Measurements from ENCODE around the gene PEX1. TPM values are rescaled to one million over a fixed set of nuclear protein-coding genes. Genes with fewer than 3 reads are reported as not detected.

PEX1 gene
- 26.8 TPM in 2 replicates for total RNA-seq
- long read RNA-seq, partial matches to known transcripts, result 16 of 20 reads
- long read RNA-seq, other reads (novel, unspliced or antisense), result 3 of 20 reads

GRCh38 chr7:92528188-92528957, at the start of gene PEX1, which contains the start of gene RBM48:
Gene PEX1 (minus strand): TSS chr7:92528520. CDS start chr7:92528435, 85 bp downstream.
Gene RBM48 (plus strand): TSS chr7:92528795. CDS start chr7:92528814, 19 bp downstream.
- peak; percentile 88 for DNase-seq (ENCODE audit: low spot score, unreplicated experiment)
- Mint-ChIP-seq H3K4me3 (ENCODE audit: low read depth) (peak within 1 kb of the TSS; percentile 97), H3K36me3 (ENCODE audit: insufficient read depth) (peaks cover 5% of the 10 kb centered on the region), H3K4me1 (ENCODE audit: low read depth) (peaks cover 19% of the 10 kb centered on the region), H3K9me3 (ENCODE audit: low read depth) (no peaks in the 10 kb centered on the region), H3K27me3 (no peaks in the 10 kb centered on the region), H3K27ac (peak within 1 kb of the TSS; percentile 100)
- TF ChIP-seq, protein P1, sequence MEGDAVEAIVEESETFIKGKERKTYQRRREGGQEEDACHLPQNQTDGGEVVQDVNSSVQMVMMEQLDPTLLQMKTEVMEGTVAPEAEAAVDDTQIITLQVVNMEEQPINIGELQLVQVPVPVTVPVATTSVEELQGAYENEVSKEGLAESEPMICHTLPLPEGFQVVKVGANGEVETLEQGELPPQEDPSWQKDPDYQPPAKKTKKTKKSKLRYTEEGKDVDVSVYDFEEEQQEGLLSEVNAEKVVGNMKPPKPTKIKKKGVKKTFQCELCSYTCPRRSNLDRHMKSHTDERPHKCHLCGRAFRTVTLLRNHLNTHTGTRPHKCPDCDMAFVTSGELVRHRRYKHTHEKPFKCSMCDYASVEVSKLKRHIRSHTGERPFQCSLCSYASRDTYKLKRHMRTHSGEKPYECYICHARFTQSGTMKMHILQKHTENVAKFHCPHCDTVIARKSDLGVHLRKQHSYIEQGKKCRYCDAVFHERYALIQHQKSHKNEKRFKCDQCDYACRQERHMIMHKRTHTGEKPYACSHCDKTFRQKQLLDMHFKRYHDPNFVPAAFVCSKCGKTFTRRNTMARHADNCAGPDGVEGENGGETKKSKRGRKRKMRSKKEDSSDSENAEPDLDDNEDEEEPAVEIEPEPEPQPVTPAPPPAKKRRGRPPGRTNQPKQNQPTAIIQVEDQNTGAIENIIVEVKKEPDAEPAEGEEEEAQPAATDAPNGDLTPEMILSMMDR (IDR thresholded peaks at IDR 0.05; ENCODE audit: unreplicated experiment), result peak; percentile 31

GRCh38 chr7:92576296-92576695, 48.0 kb upstream of the PEX1 start:
- Mint-ChIP-seq H3K4me1 (ENCODE audit: low read depth) (no peaks in the 10 kb centered on the region), H3K27me3 (no peaks in the 10 kb centered on the region), H3K36me3 (ENCODE audit: insufficient read depth) (peaks cover 22% of the 10 kb centered on the region), H3K9me3 (ENCODE audit: low read depth) (no peaks in the 10 kb centered on the region), H3K4me3 (ENCODE audit: low read depth) (no peak overlapping the region), H3K27ac (no peak overlapping the region)
- DNase-seq (ENCODE audit: low spot score, unreplicated experiment), result no peak
- TF ChIP-seq, protein P1 (IDR thresholded peaks at IDR 0.05; ENCODE audit: unreplicated experiment), result no peak

GRCh38 chr7:92569137-92569536, 40.8 kb upstream of the PEX1 start:
- H3K36me3 Mint-ChIP-seq (ENCODE audit: insufficient read depth), result peaks cover 17% of the 10 kb centered on the region
- H3K4me1 Mint-ChIP-seq (ENCODE audit: low read depth), result no peaks in the 10 kb centered on the region
- no peak for DNase-seq (ENCODE audit: low spot score, unreplicated experiment)
- no peak overlapping the region for H3K27ac Mint-ChIP-seq
- H3K9me3 Mint-ChIP-seq (ENCODE audit: low read depth), result no peaks in the 10 kb centered on the region
- no peaks in the 10 kb centered on the region for H3K27me3 Mint-ChIP-seq
- no peak overlapping the region for H3K4me3 Mint-ChIP-seq (ENCODE audit: low read depth)
- TF ChIP-seq, protein P1 (IDR thresholded peaks at IDR 0.05; ENCODE audit: unreplicated experiment), result no peak

- H3K4me3 Mint-ChIP-seq (ENCODE audit: low read depth), result no peak overlapping the region
- H3K27ac Mint-ChIP-seq, result peak overlapping the region; percentile 9
- H3K4me1 Mint-ChIP-seq (ENCODE audit: low read depth), result no peaks in the 10 kb centered on the region
- TF ChIP-seq, protein P1 (IDR thresholded peaks at IDR 0.05; ENCODE audit: unreplicated experiment), result no peak
- H3K36me3 Mint-ChIP-seq (ENCODE audit: insufficient read depth), result peaks cover 15% of the 10 kb centered on the region
- no peaks in the 10 kb centered on the region for H3K9me3 Mint-ChIP-seq (ENCODE audit: low read depth)
- DNase-seq (ENCODE audit: low spot score, unreplicated experiment), result no peak
- H3K27me3 Mint-ChIP-seq, result no peaks in the 10 kb centered on the region
Observed at GRCh38 chr7:92567460-92567859, 39.1 kb upstream of the PEX1 start.

GRCh38 chr7:92563345-92563744, 35.0 kb upstream of the PEX1 start:
- H3K4me3 Mint-ChIP-seq (ENCODE audit: low read depth), result no peak overlapping the region
- H3K27me3 Mint-ChIP-seq, result no peaks in the 10 kb centered on the region
- H3K9me3 Mint-ChIP-seq (ENCODE audit: low read depth), result no peaks in the 10 kb centered on the region
- TF ChIP-seq, protein P1 (IDR thresholded peaks at IDR 0.05; ENCODE audit: unreplicated experiment), result no peak
- H3K4me1 Mint-ChIP-seq (ENCODE audit: low read depth), result no peaks in the 10 kb centered on the region
- H3K27ac Mint-ChIP-seq, result no peak overlapping the region
- peaks cover 11% of the 10 kb centered on the region for H3K36me3 Mint-ChIP-seq (ENCODE audit: insufficient read depth)
- no peak for DNase-seq (ENCODE audit: low spot score, unreplicated experiment)
